OCI-LY1 (cell line): Measurements from ENCODE around the gene DMPK.

ENCODE experiments used
- EZH2 ChIP-seq: fragments of 200-600 bp; sonication (generic), shearing (Covaris generic); IDR thresholded peaks from 2 replicates; pipeline ENCODE4 v1.8.0; 2017; ENCODE audit warnings: borderline replicate concordance, mixed run types, mild to moderate bottlenecking, antibody characterized with exemption, low read length, moderate library complexity, mixed read lengths
- TF ChIP-seq, protein P1 (sequence below): fragments of 200-600 bp; sonication (generic), shearing (Covaris generic); IDR thresholded peaks from 2 replicates; pipeline ENCODE4 v1.5.1; 2017; ENCODE audit warnings: mild to moderate bottlenecking, antibody characterized with exemption, low read length, moderate library complexity, mixed read lengths

DNA sequence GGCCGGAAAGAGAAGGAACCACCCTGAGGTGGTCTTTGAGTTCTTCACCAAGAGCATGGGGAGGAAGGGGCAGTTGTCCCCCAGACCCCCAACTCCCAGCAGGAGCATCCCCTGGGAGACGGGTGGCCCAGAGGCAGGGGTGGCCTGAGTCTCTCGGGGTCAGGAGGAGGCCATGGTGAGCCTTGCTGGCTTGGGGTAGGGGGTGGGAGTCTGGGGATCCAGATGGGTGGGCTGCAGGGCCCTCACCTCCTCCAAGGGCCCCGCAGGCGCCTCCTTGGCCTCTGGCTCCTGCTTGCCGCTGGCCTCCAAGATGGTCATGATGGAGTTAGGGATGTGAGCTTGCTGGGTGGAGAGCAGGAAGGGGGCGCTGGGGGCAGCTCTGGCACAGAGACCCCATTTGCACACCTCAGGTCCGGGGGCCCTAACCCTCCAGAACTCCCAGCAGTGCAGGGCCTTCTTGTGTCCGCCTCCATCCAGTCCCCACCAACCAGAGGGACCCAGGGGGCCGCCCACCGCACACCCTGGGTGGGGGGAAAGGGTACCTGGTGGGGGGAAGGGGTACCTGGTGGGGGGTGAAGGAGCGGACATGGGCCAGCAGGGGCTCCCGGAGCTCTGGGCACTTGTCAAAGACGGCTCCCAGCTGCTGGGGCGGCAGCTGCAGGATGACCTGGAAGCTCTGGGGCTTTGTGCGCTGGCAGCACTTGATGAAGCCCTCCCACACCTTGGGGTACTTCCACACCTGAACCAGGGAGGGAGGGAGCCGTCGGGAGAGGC lies 34.1 kb upstream of the DMPK start:
- TF ChIP-seq, protein P1, sequence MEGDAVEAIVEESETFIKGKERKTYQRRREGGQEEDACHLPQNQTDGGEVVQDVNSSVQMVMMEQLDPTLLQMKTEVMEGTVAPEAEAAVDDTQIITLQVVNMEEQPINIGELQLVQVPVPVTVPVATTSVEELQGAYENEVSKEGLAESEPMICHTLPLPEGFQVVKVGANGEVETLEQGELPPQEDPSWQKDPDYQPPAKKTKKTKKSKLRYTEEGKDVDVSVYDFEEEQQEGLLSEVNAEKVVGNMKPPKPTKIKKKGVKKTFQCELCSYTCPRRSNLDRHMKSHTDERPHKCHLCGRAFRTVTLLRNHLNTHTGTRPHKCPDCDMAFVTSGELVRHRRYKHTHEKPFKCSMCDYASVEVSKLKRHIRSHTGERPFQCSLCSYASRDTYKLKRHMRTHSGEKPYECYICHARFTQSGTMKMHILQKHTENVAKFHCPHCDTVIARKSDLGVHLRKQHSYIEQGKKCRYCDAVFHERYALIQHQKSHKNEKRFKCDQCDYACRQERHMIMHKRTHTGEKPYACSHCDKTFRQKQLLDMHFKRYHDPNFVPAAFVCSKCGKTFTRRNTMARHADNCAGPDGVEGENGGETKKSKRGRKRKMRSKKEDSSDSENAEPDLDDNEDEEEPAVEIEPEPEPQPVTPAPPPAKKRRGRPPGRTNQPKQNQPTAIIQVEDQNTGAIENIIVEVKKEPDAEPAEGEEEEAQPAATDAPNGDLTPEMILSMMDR = no peak
- no peak for TF ChIP-seq EZH2
